GM12875 (cell line): ENCODE results near the gene ADAMTSL2.

ENCODE experiments used
- H3K4me3 ChIP-seq: one replicate; pipeline ENCODE4 v1.5.1; 2011; ENCODE audit warnings: low read depth, low read length, control low read depth
- TF ChIP-seq, protein P1 (sequence below): IDR thresholded peaks from 2 replicates; pipeline ENCODE4 v1.5.1; 2011; ENCODE audit warnings: low read depth, mild to moderate bottlenecking, control low read depth, inconsistent platforms, low read length, moderate library complexity, borderline replicate concordance; ENCODE audit not compliant: insufficient read depth

The ADAMTSL2 gene

GRCh38 chr9:133566817-133567216 lies 32.3 kb downstream of the ADAMTSL2 start:
- no peak overlapping the region for H3K4me3 ChIP-seq
- TF ChIP-seq, protein P1, sequence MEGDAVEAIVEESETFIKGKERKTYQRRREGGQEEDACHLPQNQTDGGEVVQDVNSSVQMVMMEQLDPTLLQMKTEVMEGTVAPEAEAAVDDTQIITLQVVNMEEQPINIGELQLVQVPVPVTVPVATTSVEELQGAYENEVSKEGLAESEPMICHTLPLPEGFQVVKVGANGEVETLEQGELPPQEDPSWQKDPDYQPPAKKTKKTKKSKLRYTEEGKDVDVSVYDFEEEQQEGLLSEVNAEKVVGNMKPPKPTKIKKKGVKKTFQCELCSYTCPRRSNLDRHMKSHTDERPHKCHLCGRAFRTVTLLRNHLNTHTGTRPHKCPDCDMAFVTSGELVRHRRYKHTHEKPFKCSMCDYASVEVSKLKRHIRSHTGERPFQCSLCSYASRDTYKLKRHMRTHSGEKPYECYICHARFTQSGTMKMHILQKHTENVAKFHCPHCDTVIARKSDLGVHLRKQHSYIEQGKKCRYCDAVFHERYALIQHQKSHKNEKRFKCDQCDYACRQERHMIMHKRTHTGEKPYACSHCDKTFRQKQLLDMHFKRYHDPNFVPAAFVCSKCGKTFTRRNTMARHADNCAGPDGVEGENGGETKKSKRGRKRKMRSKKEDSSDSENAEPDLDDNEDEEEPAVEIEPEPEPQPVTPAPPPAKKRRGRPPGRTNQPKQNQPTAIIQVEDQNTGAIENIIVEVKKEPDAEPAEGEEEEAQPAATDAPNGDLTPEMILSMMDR, result no peak

GRCh38 chr9:133568186-133568585 lies 33.7 kb downstream of the ADAMTSL2 start:
- TF ChIP-seq, protein P1, result no peak
- H3K4me3 ChIP-seq, result no peak overlapping the region

DNA sequence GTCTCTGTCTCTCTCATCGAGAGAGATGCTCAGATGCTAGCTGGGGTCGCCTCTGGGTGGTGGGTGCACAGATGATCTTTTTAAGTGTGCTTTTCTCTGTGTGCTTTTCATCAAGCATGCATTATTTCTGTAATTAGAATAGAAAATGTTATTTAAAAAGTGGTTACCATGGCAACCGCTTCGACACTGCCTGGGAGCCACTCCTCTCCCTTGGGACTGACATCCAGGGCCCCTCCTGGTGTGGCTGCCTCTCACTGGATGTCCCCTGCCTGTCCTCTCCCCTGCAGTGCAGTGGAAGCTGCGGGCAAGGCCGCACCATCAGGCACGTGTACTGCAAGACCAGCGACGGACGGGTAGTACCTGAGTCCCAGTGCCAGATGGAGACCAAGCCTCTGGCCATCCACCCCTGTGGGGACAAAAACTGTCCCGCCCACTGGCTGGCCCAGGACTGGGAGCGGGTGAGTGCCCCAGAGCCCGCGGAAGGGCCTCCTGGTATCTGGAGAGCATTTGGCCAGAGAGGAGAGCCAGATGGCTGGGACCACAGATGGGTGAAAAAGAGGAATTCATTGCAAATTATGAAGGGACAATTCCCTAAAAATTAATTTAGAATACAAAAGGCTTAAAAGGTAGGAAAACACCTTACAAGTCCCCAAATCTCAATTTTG lies 34.7 kb downstream of the ADAMTSL2 start:
- TF ChIP-seq, protein P1, result no peak
- no peak overlapping the region for H3K4me3 ChIP-seq

GRCh38 chr9:133569891-133570690 lies 35.6 kb downstream of the ADAMTSL2 start:
- H3K4me3 ChIP-seq, result no peak overlapping the region
- TF ChIP-seq, protein P1, result no peak

GRCh38 chr9:133570691-133571080 lies 36.2 kb downstream of the ADAMTSL2 start:
- no peak overlapping the region for H3K4me3 ChIP-seq
- TF ChIP-seq, protein P1, result no peak

DNA sequence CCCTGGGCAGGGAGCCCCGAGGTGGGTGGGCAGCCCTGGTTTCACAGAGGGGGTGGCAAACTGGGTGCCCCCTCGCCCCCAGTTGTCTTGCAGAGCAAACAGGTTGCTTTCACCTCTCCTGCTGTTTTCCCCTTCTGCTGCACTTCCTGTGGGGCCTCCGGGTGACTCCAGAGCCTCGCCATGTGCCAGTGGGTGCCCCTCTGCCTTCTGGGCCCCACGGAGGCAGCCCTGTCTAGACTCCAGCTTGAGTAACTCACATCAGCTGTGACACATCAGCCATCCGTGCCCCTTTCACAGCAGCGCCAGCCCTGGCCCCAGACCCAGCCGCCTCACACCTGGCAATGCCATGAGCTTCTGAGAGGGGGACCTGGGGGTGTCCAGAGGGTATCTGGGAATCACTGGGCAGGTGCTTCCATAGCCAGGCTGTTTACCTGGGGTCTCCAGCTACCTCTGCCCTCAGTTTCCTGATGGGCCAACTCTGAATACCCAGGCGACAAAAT lies 36.9 kb downstream of the ADAMTSL2 start:
- H3K4me3 ChIP-seq, result no peak overlapping the region
- TF ChIP-seq, protein P1, result no peak
